ENCODE data around the gene PRDM11.

DNA sequence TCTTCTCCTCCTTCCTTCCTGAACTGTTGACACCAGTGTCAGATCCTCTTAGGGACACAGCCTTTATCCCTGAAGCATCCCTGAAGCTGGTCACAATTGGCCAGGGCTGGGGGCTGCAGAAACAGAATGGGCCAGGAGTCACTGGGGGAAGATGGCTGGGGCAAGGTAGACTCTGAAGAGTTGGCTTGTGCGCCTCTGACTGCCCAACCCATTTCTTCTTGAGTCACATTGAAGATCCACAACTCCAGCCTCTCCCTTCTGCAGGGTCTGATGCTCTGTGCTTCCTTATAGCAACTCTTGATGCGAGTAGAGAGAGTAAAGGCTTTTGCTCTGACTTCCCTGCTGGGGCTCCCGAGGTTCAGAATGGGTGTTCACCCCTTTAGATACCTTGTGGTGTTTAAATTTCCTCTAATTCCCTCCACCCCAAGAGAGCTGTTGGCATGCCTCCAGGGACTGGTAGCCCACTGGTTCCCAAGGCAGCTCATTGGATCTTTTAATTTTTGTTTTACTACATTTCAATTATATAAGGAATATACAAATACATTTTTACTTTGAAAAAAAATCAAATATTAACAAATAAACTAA, 13.4 kb downstream of the PRDM11 start:
- TF ChIP-seq POLR2A (IDR thresholded peaks at IDR 0.05; ENCODE audit: extremely low read depth, insufficient read length): no peak
- TF ChIP-seq, protein P1, sequence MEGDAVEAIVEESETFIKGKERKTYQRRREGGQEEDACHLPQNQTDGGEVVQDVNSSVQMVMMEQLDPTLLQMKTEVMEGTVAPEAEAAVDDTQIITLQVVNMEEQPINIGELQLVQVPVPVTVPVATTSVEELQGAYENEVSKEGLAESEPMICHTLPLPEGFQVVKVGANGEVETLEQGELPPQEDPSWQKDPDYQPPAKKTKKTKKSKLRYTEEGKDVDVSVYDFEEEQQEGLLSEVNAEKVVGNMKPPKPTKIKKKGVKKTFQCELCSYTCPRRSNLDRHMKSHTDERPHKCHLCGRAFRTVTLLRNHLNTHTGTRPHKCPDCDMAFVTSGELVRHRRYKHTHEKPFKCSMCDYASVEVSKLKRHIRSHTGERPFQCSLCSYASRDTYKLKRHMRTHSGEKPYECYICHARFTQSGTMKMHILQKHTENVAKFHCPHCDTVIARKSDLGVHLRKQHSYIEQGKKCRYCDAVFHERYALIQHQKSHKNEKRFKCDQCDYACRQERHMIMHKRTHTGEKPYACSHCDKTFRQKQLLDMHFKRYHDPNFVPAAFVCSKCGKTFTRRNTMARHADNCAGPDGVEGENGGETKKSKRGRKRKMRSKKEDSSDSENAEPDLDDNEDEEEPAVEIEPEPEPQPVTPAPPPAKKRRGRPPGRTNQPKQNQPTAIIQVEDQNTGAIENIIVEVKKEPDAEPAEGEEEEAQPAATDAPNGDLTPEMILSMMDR (IDR thresholded peaks at IDR 0.05; ENCODE audit: low read depth, low read length): no peak
- no peak for TF ChIP-seq MYC (IDR thresholded peaks at IDR 0.05; ENCODE audit: low read depth, low read length)
